Mucosa of rectum (tissue), 2 donors: ENCODE results near the gene RASSF1.

Source experiments
- H3K27ac ChIP-seq, 2 donors: one replicate each; pipeline ENCODE4 v1.7.0; 2013; ENCODE audit warnings: inconsistent platforms in 2 of 2, low read depth in 2 of 2, low read length in 2 of 2
- H3K27me3 ChIP-seq, 2 donors: one replicate each; pipeline ENCODE4 v1.7.0; 2013; ENCODE audit warnings: low read length in 2 of 2; ENCODE audit not compliant: control insufficient read depth in 2 of 2, insufficient read depth in 2 of 2
- H3K36me3 ChIP-seq, 2 donors: one replicate each; pipeline ENCODE4 v1.7.0; 2013; ENCODE audit warnings: low read length in 2 of 2; ENCODE audit not compliant: control insufficient read depth in 2 of 2, insufficient read depth in 2 of 2
- H3K4me1 ChIP-seq, 2 donors: one replicate each; pipeline ENCODE4 v1.7.0; 2013; ENCODE audit warnings: low read length in 2 of 2, mild to moderate bottlenecking in 1 of 2; ENCODE audit not compliant: control insufficient read depth in 2 of 2, insufficient read depth in 2 of 2
- H3K4me3 ChIP-seq, 2 donors: one replicate each; pipeline ENCODE4 v1.7.0; 2013; ENCODE audit warnings: low read length in 2 of 2
- H3K9ac ChIP-seq, 2 donors: one replicate each; pipeline ENCODE4 v1.7.0; 2013; ENCODE audit warnings: low read length in 2 of 2, low read depth in 1 of 2, mild to moderate bottlenecking in 1 of 2
- H3K9me3 ChIP-seq, 2 donors: one replicate each; pipeline ENCODE4 v1.7.0; 2013; ENCODE audit warnings: low read length in 2 of 2; ENCODE audit not compliant: control insufficient read depth in 2 of 2
- donor health status: healthy.
- donor health status: Normal muscosa, but diverticular disease.

Gene RASSF1

DNA sequence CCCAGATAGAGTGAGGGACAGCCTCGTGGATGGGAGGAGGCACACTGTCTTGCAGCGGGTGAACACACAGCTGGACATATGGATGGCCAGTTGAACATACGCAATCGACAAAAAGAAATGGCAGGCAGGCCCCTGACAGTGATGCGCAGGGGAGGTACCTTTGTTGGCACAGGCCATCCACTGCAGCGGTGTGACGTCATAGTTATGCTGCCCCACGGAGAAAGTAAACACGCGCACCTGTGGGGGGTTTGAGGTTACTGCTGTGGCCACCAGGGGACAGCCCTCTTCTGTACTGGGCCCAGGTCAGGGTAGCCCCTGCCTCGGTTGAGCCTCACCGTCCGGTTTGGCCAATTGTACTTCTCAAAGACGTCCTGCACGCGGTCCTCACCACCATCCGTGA, 38.1 kb upstream of the RASSF1 start:
- no peaks in the 10 kb centered on the region for H3K27me3 ChIP-seq
- no peak overlapping the region for H3K27ac ChIP-seq
- H3K36me3 ChIP-seq, result no peaks in the 10 kb centered on the region
- no peaks in the 10 kb centered on the region for H3K9me3 ChIP-seq
- no peak overlapping the region for H3K4me3 ChIP-seq
- H3K4me1 ChIP-seq, result no peaks in the 10 kb centered on the region
- H3K9ac ChIP-seq, result no peak overlapping the region

DNA sequence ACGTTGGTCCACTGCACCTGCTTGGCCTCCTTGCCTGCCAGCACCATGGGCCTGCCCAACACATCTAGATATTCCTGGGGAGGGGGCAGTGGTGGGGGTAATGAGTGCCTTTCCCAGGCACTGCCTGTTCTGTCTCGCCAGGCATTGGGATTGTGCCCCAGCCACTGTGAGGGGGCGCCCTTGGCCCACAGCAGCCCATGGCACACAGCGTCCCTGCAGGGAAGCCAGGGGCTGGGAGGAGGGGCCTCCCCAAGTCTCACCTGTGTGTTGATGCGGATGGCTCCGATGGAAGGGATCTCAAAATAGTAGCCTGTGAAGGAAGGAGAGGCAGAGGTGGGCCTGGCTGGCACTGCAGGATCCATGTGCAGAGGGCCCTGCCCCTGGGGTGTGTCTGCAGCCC, 37.4 kb upstream of the RASSF1 start:
- H3K4me3 ChIP-seq, result no peak overlapping the region
- no peak overlapping the region for H3K9ac ChIP-seq
- H3K27me3 ChIP-seq, result no peaks in the 10 kb centered on the region
- no peaks in the 10 kb centered on the region for H3K4me1 ChIP-seq
- H3K27ac ChIP-seq, result no peak overlapping the region
- H3K9me3 ChIP-seq, result no peaks in the 10 kb centered on the region
- H3K36me3 ChIP-seq, result no peaks in the 10 kb centered on the region

DNA sequence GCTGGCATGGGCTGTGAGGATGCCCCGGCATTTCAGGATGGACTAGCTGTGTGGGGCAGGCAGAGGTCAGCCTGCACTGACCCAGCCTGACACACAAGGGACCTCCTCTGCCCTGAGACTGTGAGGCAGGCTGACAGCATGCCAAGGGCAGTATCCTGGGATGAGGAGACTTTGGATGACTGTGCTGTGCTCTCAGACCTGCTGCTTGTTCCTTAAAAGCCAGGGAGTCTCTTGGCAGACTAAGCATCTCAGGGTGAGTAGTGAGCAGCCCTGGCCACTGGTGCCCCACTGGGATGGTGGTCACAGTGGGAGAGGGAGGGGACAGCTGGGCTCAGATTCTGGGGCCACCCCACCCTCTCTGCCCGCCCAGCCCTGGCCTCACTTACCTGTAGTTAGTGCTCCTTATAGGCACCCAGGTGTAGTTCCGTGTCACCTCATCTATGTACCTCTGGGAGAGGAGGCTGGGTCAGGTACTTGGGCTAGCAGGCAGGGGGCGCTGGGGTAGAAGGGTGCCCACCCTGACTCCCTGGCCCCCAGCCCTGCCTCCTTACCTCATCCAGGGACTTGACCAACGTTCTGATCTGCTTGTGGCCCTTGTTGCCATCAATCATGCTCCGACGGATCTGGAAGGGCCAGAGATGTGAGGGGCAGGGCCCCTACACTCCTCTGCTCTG, 34.8 kb upstream of the RASSF1 start:
- no peaks in the 10 kb centered on the region for H3K9me3 ChIP-seq
- no peak overlapping the region for H3K9ac ChIP-seq
- no peak overlapping the region for H3K27ac ChIP-seq
- peaks cover 4 to 6% of the 10 kb centered on the region in 2 donors for H3K4me1 ChIP-seq
- H3K4me3 ChIP-seq, result no peak overlapping the region
- H3K36me3 ChIP-seq, result no peaks in the 10 kb centered on the region
- H3K27me3 ChIP-seq, result no peaks in the 10 kb centered on the region

DNA sequence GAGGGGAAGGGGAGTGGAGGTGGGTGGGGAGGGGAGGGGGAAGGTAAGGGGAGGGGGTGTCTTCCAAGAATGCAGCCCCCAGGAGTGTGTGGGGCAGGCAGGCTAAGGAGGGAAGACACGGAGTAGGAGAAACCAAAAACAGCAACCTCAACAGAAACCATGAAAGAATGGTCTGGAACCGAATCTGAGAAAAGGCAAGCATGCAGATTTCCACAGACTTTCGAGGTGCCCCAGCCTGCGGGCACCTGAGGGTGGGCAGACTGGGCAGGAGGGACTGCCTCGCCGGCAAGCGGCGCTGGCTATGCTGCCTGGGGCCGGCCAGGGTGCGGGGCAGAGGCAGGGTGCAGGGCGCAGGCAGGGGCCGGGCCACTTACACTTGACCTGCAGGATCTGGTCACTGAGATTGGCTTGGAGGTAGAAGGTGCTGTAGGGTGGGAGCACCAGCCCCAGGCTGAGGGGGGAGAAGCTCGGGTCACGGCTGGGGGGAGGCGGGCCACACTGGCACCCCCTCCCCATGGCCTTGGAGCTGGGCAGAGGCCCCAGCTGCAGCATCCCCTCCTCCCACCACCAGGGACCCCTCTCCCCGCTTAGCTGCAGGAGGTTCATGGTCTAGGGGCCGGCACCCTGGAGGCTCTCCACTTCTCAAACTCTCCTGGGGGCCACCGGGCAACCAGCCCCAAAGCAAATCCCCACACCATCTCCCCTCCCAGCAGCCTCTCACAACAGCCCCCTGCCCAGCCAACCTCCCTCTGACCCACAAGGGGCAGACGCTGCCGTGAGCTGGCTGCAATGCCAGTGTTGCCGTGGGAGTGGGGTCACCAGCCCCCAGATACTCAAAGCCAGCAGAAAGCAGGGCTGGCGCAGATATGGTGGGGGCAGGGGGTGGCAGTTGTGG, 34.0 kb upstream of the RASSF1 start:
- Histone ChIP-seq H3K4me3 (no peak overlapping the region), H3K9ac (no peak overlapping the region), H3K36me3 (no peaks in the 10 kb centered on the region), H3K27me3 (no peaks in the 10 kb centered on the region), H3K27ac (no peak overlapping the region), H3K4me1 (peaks cover 4 to 6% of the 10 kb centered on the region in 2 donors), H3K9me3 (no peaks in the 10 kb centered on the region)

DNA sequence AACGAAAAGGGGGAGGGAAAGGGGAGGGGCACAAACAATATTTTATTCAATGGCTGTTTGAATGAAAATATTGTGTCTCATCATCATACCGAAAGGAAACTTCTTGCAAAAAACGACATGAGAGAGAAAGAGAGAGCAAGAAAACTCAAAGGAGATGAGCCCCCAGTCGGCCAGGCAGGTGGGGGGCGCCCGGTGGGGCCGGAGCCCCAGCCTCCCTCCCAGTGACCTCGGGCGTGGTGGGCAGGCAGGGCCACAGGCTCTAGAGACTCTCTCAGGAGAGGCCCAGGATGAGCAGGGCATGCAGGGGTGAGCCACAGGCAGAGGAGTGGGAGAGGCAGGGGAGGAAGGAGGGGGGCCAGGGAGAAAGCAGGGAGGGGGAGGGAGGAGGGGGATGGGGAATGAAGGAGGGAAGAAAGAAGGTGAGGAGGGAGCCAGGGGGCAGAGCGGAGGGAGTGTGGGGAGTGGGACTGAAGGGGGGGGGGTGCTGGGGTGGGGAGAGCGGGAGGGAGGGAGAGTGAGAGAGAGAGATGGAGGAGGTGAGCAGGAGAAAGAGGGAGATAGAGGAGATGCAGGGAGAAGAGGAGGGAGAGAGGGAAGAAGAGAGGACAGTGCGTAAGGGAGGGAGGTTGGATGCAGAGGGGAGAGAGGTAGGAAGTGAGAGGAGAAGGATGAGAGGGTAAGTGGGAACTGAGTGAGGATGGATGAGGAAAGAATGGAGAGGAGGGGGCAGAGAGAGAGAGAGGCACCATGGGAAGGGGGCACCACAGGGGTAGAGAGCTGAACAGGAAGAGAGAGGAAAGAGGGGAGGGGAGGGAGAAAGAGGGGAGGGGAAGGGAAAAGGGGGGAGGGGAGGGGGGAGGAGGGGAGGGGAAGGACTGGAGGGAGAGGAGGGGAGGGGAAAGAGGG, 32.8 kb upstream of the RASSF1 start:
- Histone ChIP-seq H3K27ac (no peak overlapping the region), H3K4me3 (no peak overlapping the region), H3K9me3 (no peaks in the 10 kb centered on the region), H3K9ac (no peak overlapping the region), H3K4me1 (peaks cover 4 to 6% of the 10 kb centered on the region in 2 donors), H3K36me3 (no peaks in the 10 kb centered on the region), H3K27me3 (no peaks in the 10 kb centered on the region)

DNA sequence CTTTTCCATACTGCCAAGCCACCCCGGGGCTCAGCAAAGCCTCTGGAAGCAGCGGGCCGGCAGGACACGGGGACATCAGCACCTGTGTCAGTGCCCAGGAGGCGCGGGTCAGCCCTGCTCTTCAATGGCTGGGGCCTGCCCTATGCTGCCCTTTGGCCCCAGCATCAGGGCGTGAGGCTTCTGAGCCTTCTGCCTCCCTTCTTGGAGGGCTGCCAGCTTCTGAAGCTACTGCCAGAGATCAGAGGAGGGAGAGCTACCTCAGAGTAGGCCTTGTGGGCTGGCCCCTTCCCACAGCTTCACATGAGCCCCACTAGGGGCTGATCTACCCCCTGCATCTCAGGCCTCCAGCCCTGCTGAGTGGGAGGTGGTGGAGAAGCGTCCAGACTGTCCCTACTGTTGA, 31.7 kb upstream of the RASSF1 start:
- H3K9me3 ChIP-seq, result no peaks in the 10 kb centered on the region
- H3K27me3 ChIP-seq, result no peaks in the 10 kb centered on the region
- no peak overlapping the region for H3K4me3 ChIP-seq
- H3K9ac ChIP-seq, result no peak overlapping the region
- peaks cover 4 to 6% of the 10 kb centered on the region in 2 donors for H3K4me1 ChIP-seq
- no peaks in the 10 kb centered on the region for H3K36me3 ChIP-seq
- no peak overlapping the region for H3K27ac ChIP-seq

DNA sequence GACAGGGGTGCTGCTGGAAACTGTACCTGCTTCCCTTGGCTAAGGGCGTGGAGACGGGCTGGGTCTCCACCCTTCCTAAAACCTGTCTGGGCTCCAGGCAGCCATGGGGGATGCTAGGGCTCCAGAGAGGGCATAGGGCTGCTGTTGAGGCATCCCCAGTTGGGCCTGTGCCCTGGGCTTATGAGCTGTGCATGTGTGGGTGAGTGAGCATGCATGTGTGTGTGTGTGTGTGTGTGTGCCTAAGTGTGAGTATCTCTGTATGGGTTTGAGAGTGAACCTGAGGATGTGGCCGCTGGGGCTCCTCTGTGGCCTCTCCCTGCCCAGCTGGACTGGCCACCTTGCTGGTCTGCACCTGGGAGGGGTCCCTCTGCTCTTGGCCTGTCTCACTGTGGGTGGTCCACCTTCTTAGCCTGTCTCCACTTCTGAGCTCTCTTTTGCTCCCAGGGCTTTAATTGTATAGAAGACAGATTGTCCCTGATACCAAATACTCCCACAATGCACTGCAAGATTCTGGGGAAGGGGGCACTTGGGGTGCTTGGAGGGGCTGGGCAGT, 30.6 kb upstream of the RASSF1 start:
- no peak overlapping the region for H3K4me3 ChIP-seq
- no peaks in the 10 kb centered on the region for H3K27me3 ChIP-seq
- no peak overlapping the region for H3K27ac ChIP-seq
- H3K9ac ChIP-seq, result no peak overlapping the region
- no peaks in the 10 kb centered on the region for H3K36me3 ChIP-seq
- H3K4me1 ChIP-seq, result peaks cover 4 to 6% of the 10 kb centered on the region in 2 donors
- H3K9me3 ChIP-seq, result no peaks in the 10 kb centered on the region

DNA sequence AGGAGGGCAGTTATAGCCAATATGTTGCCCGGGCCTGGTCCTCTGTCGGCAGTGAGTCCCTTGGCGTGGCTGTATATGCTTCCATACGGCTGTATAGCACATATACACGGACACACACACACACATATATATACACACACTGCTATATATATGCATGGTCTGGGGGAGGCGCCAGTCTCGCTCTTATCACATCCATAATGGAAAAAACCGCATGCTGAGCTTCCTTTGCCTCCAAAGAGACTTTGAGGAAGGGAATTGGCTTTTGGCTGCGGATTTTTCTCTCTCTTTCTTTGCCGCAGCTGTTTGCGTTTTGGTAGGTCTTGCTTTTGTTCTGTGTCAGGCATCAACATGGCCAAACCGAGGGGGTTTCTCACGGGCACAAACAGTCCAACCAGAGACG, 30.0 kb upstream of the RASSF1 start:
- H3K4me3 ChIP-seq, result no peak overlapping the region
- no peaks in the 10 kb centered on the region for H3K36me3 ChIP-seq
- peaks cover 7 to 8% of the 10 kb centered on the region in 2 donors for H3K4me1 ChIP-seq
- no peak overlapping the region for H3K9ac ChIP-seq
- H3K9me3 ChIP-seq, result no peaks in the 10 kb centered on the region
- no peak overlapping the region for H3K27ac ChIP-seq
- H3K27me3 ChIP-seq, result no peaks in the 10 kb centered on the region

DNA sequence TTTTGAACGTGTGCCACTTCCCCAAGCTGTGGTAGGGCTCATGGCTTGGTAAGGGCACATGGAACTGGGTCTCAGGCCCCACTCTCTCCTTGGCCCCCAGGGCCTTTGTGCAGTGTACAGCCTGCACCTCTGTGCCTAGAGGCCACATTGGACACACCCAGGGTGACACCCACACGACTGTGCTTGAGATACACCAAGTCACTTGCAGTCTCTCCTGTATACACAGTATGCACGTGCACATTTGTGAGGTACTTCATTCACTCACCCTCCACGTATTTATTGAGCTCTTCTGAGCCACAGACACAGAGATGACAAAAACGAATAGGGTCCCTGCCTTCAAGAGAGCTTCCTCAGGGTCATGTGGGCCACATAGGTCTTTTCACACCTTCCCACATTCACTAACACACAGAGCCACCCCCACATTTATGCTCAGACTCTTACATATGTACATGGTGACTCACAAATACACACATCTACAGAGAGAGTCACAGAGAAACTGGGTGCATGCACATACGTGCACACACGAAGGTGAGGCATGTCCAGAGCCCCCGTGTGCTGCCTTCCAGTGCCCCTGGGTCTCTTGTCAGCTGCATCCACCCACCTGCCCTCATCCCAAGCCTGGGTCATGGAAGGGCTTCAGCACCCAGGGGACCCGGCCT, 28.5 kb upstream of the RASSF1 start:
- H3K27ac ChIP-seq, result no peak overlapping the region
- H3K36me3 ChIP-seq, result no peaks in the 10 kb centered on the region
- no peak overlapping the region for H3K4me3 ChIP-seq
- H3K9me3 ChIP-seq, result no peaks in the 10 kb centered on the region
- H3K9ac ChIP-seq, result no peak overlapping the region
- H3K4me1 ChIP-seq, result peaks cover 16% of the 10 kb centered on the region in 2 donors
- H3K27me3 ChIP-seq, result no peaks in the 10 kb centered on the region
